Stimulated activated CD4-positive, alpha-beta T cell treated with anti-CD3 and anti-CD28 coated beads, Interleukin-1b, Interleukin-23, amount 100 ng/mL, for 4 hours (primary cell): ENCODE measurements around the gene NUTM2F.
"Not testable (repeated sequence)": the region's sequence is repeated elsewhere in the genome, so short reads cannot be mapped to it uniquely, and the experiment has no call there.

Experiments
- DNase-seq, 2 donors: peaks; one replicate each; pipeline ENCODE4 v3.0.0-alpha.2; 2020; ENCODE audit warnings: low read depth in 2 of 2

The NUTM2F gene, protein sequence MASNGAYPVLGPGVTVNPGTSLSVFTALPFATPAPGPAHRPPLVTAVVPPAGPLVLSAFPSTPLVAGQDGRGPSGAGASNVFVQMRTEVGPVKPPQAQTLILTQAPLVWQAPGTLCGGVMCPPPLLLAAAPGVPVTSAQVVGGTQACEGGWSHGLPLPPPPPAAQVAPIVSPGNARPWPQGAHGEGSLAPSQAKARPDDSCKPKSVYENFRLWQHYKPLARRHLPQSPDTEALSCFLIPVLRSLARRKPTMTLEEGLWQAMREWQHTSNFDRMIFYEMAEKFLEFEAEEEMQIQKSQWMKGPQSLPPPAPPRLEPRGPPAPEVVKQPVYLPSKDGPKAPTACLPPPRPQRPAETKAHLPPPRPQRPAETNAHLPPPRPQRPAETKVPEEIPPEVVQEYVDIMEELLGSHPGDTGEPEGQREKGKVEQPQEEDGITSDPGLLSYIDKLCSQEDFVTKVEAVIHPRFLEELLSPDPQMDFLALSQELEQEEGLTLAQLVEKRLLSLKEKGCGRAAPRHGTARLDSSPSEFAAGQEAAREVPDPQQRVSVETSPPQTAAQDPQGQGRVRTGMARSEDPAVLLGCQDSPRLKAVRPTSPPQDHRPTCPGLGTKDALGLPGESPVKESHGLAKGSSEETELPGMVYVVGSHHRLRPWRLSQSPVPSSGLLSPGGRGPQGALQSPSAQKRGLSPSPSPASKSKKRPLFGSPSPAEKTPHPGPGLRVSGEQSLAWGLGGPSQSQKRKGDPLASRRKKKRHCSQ

DNA sequence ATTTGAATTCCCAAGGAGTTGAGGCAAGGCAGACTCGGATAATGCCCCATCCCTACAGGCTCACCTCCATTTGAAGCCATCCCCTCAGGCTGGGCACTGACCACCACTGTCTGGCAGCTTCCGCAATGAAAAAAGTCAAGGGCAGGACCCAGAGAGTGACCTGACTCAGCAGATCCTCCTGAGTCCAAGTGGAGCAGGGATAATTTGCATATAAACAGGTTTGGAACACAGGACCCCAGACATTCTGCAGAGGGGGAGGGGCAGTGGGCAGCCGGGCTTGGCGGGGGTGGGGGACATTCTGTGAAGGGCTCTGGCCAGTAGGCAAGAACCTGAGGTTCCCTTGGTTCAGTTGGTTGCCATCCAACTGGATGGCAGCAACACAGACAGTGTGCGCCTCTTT lies at the start of gene NUTM2F:
Gene NUTM2F (minus strand): TSS at position 101 of the 400 bp plus-strand sequence. CDS start 21 bp downstream, at position 80.
- DNase-seq = not testable (repeated sequence)

- DNase-seq = not testable (repeated sequence)
Measured at GRCh38 chr9:94375197-94375596, 46.8 kb upstream of the NUTM2F start.

DNA sequence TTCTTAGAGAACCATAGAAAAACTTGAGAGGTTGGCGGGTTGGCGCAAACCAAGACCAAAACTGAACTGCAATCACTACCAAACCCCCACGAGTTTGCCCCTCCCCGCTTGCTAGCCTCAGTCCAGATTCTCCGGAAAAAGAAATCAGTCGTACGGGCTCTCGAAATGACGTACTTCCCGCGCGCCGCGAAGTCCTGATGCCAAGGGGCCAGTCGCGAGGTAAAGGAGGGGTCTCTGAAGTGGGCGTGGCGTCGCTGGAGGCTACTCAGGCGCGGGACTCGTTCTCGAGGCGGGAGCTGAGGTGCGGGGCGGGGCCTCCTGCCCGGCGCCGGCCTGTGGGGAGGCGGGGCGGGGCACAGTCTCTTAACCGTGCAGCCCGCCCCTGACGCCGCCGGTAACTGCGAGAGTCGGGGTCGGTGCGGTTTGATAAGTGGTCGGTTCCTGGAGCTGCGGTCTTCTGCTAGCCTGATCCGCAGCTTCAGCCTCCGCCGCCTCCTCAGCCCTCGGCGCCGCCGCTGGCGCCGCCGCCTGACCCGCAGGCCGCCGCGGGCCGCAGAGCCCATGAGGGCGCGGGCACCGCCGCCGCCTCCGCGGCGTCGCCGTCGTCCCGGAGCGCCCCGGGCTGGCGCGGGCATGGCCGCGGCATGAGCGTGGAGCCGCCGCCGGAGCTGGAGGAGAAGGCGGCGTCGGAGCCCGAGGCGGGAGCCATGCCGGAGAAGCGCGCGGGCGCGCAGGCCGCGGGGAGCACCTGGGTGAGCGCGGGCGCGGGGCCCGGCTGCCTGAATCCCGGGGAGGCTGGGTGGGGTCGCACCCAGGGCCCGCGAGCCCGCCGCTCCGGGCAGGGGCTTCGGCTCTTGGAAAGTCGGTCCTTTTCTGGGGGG lies 46.0 kb upstream of the NUTM2F start:
- DNase-seq = peak; percentile 76 to 87

DNA sequence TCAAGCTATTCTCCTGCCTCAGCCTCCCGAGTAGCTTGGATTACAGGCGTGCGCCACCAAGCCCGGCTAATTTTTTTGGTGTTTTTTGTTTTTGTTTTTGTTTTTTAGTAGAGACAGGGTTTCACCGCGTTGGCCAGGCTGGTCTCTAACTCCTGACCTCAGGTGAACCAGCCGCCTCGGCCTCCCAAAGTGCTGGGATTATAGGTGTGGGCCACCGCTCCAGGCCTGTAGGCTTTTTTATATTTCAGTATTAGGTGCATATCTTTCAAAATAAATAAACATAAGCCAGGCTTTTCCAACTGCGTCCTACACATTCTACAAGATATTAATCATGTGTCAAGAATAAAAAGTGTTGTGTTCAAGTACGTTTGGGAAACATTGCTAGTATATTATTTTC lies 45.3 kb upstream of the NUTM2F start:
- DNase-seq = not testable (repeated sequence)

DNA sequence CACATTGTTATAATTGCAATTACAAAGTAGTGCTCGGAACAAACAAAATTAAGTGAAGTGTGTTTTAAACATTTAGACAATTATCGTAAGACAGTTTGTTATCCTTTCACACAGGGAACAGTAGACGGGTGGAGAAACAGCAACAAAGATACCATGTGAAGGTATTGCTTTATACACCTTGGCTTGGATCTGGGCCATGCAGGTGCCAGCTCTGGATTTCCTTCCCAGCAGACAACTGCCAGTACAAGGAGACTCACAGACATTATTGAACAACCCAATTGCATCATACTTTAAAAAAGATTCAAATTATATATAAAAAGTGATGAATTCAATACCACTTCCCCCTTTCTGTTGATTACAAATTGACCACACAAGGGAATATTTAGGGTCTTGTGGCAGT lies 41.8 kb upstream of the NUTM2F start:
- DNase-seq = not testable (repeated sequence)

- DNase-seq = not testable (repeated sequence)
Measured at GRCh38 chr9:94364093-94364614, 35.7 kb upstream of the NUTM2F start.

DNA sequence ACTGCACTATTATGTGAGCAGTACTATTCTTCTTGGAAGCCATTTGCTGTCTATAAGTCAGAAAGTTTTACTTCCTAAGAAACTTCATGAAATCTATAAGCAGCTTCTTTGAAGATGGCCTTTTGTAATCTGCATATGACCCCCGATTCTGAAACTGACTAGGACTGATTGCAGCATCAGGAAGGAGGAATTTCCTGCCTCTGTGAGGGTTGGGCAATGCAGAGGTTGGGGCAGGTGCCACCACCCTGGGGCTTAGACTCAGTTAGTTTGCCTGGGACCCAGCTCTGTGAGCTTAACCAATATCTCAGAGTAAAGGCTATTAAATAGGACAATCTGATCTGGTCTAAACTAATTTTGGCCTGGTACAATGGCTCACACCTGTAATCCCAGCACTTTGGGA lies 28.7 kb upstream of the NUTM2F start:
- not testable (repeated sequence) for DNase-seq

DNA sequence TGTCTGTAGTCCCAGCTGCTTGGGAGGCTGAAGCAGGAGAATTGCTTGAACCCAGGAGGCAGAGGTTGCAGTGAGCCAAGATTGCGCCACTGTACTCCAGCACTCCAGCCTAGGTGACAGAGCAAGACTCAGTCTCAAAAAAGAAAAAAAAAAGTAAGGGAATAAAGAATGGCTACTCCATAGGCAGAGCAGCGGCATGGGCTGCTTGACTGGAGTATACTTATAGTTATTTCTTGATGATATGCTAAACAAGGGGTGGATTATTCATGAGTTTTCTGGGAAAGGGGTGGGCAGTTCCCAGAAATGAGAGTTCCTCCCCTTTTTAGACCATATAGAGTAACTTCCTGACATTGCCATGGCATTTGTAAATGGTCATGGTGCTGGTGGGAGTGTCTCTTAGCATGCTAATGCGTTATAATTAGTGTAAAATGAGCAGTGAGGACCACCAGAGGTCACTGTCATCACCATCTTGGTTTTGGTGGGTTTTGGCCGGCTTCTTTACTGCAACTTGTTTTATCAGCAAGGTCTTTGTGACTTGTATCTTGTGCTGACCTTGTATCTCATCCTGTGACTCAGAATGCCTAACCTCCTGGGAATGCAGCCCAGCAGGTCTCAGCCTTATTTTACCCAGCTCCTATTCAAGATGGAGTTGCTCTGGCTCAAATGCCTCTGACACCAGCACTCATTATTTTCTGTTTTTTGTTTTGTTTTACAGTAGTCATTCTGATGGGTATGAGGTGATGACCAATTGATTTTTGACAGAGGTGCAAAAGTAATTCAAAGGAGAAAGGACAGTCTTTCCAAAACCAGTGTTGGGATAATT lies 23.7 kb upstream of the NUTM2F start:
- not testable (repeated sequence) for DNase-seq

- DNase-seq = not testable (repeated sequence)
Measured at GRCh38 chr9:94348754-94349153, 20.3 kb upstream of the NUTM2F start.

DNA sequence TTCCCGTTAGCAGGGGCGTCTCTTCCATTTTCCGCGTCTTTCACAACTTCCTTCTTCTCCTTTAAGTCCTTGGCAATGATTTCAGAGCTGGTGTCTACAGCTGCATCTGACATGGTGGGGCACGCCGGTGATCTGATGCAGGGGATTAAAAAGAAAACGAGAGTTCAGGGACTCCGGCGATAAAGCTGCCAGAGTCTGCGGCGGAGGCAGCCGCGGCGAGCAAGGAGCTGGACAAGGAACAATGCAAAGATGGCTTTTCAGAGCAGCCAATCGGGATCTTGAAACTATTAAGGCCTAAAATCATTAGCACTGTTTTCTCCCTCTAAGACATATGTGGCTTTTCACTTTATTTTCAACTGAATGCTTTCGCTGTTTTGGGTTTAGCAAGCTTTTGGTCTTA lies 19.0 kb upstream of the NUTM2F start:
- DNase-seq = not testable (repeated sequence)

- not testable (repeated sequence) for DNase-seq
Measured at GRCh38 chr9:94341703-94342102, 13.3 kb upstream of the NUTM2F start.

GRCh38 chr9:94340750-94341149 lies 12.3 kb upstream of the NUTM2F start:
- not testable (repeated sequence) for DNase-seq

GRCh38 chr9:94339657-94340056 lies 11.2 kb upstream of the NUTM2F start:
- not testable (repeated sequence) for DNase-seq

- DNase-seq = not testable (repeated sequence)
Measured at GRCh38 chr9:94338723-94339122, 10.3 kb upstream of the NUTM2F start.

DNA sequence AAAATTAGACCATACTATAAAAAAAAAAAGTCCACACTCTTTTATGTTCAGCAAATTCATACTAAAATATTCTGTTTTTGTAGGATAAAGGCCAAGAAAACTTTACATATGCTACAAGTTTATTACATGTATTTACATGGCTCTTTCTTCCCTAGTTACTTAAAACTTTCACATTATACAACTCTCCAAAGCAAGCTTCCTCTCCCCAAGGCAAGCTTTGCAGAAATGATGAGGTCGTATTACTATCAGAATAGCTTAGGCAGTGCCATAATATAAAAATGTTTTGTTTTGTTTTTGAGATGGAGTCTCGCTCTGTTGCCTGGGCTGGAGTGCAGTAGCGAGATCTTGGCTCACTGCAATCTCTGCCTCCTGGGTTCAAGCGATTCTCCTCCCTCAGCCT lies 8.0 kb upstream of the NUTM2F start:
- not testable (repeated sequence) for DNase-seq

- not testable (repeated sequence) for DNase-seq
Measured at GRCh38 chr9:94325583-94325982, 2.9 kb downstream of the NUTM2F start.

GRCh38 chr9:94323153-94323798 lies 5.2 kb downstream of the NUTM2F start:
- not testable (repeated sequence) for DNase-seq

GRCh38 chr9:94322342-94322940 lies 6.0 kb downstream of the NUTM2F start:
- DNase-seq = not testable (repeated sequence)

- DNase-seq = not testable (repeated sequence)
Measured at GRCh38 chr9:94317949-94318657, 10.3 kb downstream of the NUTM2F start.
